Measurements from ENCODE around the gene FAM193A. TPM values are rescaled to one million over a fixed set of nuclear protein-coding genes. Genes with fewer than 3 reads are reported as not detected.
"Not testable (repeated sequence)": the region's sequence is repeated elsewhere in the genome, so short reads cannot be mapped to it uniquely, and the experiment has no call there.

FAM193A gene
- total RNA-seq, 1 experiment from 2014 or later: 13.3 TPM

DNA sequence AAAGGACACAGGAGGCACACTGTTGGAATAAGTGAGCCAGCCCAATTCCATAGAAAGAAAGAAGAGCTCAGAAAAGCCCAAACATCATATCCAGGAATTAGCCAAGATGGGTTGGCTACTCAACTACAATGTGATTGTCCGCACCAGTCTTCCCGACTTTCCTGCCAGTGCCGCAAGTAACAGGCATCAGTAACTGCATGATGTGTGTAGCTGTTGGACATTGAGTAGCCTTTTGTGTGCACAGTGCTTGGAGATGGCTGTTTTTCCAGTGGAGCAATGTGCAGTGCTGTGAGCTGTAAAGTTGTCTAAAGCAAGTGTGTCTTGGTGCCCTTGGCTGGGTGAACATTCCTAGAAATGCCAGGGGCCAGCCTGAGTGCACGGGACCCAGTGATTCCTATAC is 29.2 kb upstream of the FAM193A start:
- Histone ChIP-seq H3K36me3 (replicated peaks; ENCODE audit: control insufficient read depth, insufficient read depth, low read length) (peaks cover 34% of the 10 kb centered on the region), H3K4me3 (ENCODE audit: insufficient read depth, low read depth, low read length) (no peak overlapping the region), H3K27me3 (ENCODE audit: control insufficient read depth, insufficient read depth, low read length) (no peaks in the 10 kb centered on the region)
- no peak for DNase-seq

DNA sequence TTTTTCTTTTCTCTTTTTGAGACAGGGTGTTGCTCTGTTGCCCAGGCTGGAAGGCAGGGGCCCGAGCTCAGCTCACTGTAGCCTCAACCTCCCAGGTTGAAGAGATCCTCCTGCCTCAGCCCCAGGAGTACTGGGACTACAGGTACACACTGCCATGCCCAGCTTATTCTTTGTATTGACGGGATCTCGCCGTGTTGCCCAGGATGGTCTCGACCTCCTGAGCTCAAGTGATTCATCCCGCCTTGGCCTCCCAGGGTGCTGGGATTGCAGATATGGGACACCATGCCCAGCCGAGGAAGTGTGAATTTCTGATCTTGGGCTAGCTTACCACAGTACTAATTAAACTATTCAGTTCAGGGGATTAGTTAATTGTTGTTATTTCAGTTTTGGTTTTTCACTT is 28.6 kb upstream of the FAM193A start:
- H3K27me3 ChIP-seq (ENCODE audit: control insufficient read depth, insufficient read depth, low read length): no peaks in the 10 kb centered on the region
- no peak overlapping the region for H3K4me3 ChIP-seq (ENCODE audit: insufficient read depth, low read depth, low read length)
- no peak for DNase-seq
- peaks cover 38% of the 10 kb centered on the region for H3K36me3 ChIP-seq (replicated peaks; ENCODE audit: control insufficient read depth, insufficient read depth, low read length)

DNA sequence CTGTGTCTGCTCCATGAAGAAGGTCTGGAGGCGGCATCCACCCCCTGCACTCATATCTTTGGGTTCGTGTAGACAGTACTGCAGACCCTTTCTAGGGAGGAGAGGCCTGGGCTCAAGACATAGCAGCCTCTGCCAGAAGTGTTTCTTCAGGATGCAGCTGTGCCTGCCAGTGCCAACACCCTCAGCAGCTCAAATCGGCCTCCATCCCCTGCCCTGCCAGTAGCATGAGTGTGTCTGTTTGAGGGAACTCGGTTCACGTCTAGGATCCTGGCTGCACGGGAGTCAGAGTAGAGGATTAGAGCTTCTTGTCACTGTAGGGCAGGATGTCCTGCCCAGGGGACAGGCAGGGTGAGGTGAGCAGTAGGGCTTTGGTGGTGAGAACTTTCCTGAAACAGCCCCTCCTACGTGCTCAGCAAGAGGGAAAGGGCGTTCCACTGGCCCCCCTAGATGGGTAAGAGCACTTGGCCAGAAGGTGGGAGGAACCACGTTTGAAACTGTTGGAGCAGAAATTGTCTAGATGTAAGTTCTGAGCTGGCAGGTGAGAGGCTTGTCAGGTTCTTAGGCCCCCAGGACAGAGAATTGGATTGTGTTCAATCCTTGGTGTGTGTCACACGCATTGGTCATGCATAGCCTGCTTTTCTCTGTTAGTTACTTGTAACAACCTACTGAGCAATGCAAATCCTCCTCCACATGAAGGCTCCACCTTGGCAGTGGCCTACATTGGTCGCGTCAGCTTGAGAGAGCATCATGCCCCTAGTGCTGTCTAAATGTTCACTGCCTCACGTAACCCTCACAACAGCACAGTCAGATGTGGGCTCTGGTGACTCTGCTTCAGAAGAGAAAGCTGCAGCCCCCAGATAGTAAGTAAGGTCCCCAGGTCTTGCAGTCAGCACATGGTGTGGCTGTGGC is 25.8 kb upstream of the FAM193A start:
- H3K36me3 ChIP-seq (replicated peaks; ENCODE audit: control insufficient read depth, insufficient read depth, low read length): peaks cover 48% of the 10 kb centered on the region
- no peak for DNase-seq
- H3K4me3 ChIP-seq (ENCODE audit: insufficient read depth, low read depth, low read length): no peak overlapping the region
- H3K27me3 ChIP-seq (ENCODE audit: control insufficient read depth, insufficient read depth, low read length): no peaks in the 10 kb centered on the region

DNA sequence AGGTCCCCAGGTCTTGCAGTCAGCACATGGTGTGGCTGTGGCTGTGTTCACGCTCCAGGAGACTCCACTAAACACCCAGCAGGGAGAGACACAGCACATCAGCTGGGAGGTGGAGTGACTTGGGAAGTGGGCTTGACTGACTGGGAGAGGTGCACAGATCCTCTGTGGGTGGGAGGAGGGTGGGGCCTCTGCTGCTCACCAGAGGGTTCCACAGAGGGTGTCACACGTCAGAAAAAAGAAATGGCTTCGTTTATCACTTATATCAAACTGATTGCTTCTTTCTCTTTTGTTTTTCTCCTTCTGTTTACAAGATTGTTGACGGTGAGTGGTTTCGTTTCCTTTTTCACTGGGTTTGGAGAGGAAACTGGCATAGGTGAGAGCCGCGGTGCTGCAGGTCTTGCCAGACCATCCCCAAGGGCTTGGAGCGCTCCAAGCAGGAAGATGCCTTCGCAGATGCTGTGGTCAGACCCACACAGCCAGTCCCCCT is 24.8 kb upstream of the FAM193A start:
- H3K4me3 ChIP-seq (ENCODE audit: insufficient read depth, low read depth, low read length): no peak overlapping the region
- DNase-seq: no peak
- peaks cover 46% of the 10 kb centered on the region for H3K36me3 ChIP-seq (replicated peaks; ENCODE audit: control insufficient read depth, insufficient read depth, low read length)
- no peaks in the 10 kb centered on the region for H3K27me3 ChIP-seq (ENCODE audit: control insufficient read depth, insufficient read depth, low read length)

DNA sequence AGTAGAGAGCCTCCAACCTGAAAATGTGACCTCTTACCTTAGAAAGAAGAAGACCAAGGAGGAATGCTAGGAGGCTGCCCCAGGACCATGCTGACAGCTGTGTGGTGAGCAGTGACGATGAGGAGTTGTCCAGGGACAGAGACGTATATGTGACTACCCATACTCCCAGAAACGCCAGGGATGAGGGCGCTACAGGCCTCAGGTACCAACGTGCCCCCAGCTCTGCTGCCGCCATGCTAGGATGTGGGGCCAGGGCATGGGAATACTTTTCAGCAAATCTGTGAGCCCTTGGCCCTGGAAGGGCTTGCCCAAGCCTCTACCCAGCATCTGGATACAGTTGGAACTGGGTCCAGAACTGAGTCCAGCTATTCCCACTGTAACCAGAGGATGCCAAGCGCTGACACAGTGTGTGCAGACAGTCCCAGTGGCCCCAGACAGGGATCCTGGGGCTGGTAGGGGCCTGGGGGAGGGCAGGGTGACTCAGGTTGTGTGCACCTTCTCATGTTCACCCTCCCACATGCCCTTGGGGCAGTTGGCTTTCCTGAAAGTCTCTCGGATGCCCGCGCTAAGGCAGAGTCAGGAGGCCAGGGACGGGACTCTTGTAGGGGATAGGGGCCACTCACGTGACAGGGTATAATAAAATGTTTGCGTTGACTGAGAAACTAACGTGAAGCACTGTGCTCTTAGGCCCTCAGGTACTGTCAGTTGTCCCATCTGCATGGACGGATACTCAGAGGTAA is 23.9 kb upstream of the FAM193A start:
- DNase-seq: no peak
- Histone ChIP-seq H3K36me3 (replicated peaks; ENCODE audit: control insufficient read depth, insufficient read depth, low read length) (peaks cover 46% of the 10 kb centered on the region), H3K4me3 (ENCODE audit: insufficient read depth, low read depth, low read length) (no peak overlapping the region), H3K27me3 (ENCODE audit: control insufficient read depth, insufficient read depth, low read length) (no peaks in the 10 kb centered on the region)

DNA sequence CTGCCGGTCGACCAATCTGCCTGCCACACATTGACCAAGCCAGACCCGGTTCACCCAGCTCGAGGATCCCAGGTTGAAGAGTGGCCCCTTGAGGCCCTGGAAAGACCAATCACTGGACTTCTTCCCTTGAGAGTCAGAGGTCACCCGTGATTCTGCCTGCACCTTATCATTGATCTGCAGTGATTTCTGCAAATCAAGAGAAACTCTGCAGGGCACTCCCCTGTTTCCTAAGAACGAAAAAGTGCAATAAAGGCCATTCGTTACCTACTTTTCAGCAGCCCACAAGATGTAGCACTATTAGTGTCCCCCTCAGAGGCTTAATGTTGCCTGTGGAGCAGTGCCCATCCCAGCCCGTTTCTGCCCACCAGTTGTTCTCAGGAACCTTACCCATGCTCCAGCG is 22.3 kb upstream of the FAM193A start:
- not testable (repeated sequence) for DNase-seq; H3K27me3 ChIP-seq (ENCODE audit: control insufficient read depth, insufficient read depth, low read length); H3K4me3 ChIP-seq (ENCODE audit: insufficient read depth, low read depth, low read length)
- H3K36me3 ChIP-seq (replicated peaks; ENCODE audit: control insufficient read depth, insufficient read depth, low read length): peaks cover 42% of the 10 kb centered on the region

DNA sequence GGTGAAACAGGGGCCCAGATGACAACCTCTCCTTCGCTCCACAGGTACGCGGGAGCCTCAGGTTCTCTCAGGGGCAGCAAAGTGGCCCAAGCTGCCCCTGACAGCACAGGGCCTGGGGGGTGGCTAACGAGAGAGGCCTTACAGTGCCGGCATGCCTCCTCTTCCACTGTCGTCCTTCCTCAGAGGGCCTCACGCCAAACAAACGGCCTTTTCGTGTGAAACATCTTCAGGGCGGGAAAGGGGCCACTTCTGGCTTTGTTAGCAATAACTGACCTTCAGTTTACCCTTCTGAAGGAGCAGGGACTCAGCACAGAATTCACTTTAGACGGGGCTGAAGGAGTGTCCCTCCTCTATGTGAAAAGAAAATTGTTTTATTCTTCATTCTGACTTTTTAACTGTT is 21.5 kb upstream of the FAM193A start:
- H3K36me3 ChIP-seq (replicated peaks; ENCODE audit: control insufficient read depth, insufficient read depth, low read length): peaks cover 36% of the 10 kb centered on the region
- H3K27me3 ChIP-seq (ENCODE audit: control insufficient read depth, insufficient read depth, low read length); H3K4me3 ChIP-seq (ENCODE audit: insufficient read depth, low read depth, low read length); DNase-seq: not testable (repeated sequence)

DNA sequence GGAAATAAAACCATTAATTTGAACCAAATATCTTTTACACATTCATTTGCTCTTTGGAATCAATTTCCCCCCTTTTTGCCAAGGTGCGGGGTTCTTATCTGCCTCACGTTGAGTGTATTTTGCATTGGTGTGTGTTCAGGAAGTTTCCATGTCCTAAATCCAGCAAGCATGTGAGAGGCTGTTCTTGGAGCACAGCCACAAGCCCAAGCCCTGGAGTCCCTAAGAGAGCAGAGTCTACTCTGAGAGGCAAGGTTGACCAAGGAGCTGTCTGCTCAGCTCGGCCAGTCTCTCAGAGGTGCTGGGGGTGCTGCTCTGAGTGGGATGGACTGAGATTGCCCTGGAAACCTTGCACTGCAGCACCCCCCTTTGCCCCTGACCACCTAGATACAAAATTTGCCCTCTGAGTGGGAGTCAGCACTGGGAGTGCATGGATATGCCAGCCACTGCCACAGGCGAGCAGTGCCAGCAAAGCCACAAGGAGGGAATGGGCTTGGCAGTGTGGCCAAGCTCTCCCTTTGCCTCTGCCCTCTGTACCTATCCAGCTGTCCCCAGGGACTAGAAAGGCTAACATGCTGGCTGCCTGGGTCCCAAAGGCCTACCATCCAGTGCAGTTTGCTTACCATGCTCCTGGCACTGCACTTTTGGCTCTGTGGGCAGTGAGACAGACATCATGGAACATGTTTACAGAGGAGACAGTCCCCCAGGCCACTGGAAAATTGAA is 20.5 kb upstream of the FAM193A start:
- H3K36me3 ChIP-seq (replicated peaks; ENCODE audit: control insufficient read depth, insufficient read depth, low read length): peaks cover 26% of the 10 kb centered on the region
- peak; percentile 15 for DNase-seq
- no peaks in the 10 kb centered on the region for H3K27me3 ChIP-seq (ENCODE audit: control insufficient read depth, insufficient read depth, low read length)
- no peak overlapping the region for H3K4me3 ChIP-seq (ENCODE audit: insufficient read depth, low read depth, low read length)

DNA sequence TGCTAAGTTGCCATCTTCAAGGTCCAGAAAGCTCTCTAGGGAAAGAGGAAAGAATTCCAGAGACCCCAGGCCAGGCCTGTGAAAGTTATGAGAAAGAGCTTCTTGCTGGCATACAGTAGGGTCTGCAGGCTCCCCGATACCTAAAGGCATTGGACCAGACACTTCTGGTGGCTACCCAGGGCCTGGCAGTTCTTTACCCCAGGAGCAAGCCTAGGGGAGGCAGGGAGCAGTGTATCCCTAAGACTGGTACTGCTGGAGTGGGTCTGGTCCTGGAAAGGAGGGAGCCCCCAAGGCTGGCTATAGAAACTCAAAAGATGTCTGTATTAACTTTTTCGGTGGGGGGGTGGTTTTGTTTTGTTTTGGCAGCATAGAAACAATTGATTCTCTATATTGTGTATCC is 19.8 kb upstream of the FAM193A start:
- Histone ChIP-seq H3K4me3 (ENCODE audit: insufficient read depth, low read depth, low read length) (no peak overlapping the region), H3K36me3 (replicated peaks; ENCODE audit: control insufficient read depth, insufficient read depth, low read length) (peaks cover 24% of the 10 kb centered on the region), H3K27me3 (ENCODE audit: control insufficient read depth, insufficient read depth, low read length) (no peaks in the 10 kb centered on the region)
- peak; percentile 22 for DNase-seq

DNA sequence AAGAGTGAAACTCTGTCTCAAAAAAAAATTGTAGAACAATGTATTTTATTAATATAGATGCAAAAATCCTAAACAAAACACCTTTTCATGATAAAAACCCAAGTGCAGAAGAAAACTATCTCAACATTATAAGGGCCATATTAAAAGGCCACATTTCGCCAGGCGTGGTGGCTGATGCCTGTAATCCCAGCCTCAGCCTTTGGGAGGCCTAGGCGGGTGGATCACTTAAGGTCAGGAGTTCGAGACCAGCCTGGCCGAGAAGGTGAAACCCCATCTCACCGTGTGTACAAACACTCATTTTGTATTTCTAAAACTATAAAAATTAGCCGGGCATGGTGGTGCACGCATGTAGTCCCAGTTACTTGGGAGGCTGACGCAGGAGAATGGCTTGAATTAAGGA is 9.9 kb upstream of the FAM193A start:
- H3K36me3 ChIP-seq (replicated peaks; ENCODE audit: control insufficient read depth, insufficient read depth, low read length): no peaks in the 10 kb centered on the region
- H3K27me3 ChIP-seq (ENCODE audit: control insufficient read depth, insufficient read depth, low read length): no peaks in the 10 kb centered on the region
- DNase-seq: no peak
- H3K4me3 ChIP-seq (ENCODE audit: insufficient read depth, low read depth, low read length): no peak overlapping the region

DNA sequence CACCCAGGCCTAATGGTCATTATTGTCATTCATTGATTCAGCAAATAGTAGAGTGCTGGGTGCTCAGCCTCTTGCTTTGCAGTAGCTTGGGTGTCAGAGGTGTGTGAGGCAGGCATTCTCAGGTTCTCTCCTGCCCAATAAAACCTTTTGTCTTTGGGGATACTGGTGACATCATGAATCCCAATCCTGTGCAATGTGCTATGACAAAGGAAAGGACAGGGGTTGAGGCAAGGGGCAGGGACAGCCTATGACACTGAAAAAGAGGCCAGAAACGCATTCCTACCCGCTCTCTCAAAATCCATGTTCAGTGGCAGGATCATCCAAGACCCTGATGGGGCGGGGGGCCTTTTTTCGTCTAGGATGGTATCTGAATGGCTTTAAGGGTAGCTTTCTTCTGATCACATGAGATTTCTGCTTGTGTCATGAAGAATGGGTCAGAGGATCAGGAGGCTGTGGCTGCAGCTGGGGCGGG is 1.5 kb upstream of the FAM193A start:
- DNase-seq: peak; percentile 53
- Histone ChIP-seq H3K36me3 (replicated peaks; ENCODE audit: control insufficient read depth, insufficient read depth, low read length) (no peaks in the 10 kb centered on the region), H3K27me3 (ENCODE audit: control insufficient read depth, insufficient read depth, low read length) (no peaks in the 10 kb centered on the region), H3K4me3 (ENCODE audit: insufficient read depth, low read depth, low read length) (peak overlapping the region; percentile 95)

DNA sequence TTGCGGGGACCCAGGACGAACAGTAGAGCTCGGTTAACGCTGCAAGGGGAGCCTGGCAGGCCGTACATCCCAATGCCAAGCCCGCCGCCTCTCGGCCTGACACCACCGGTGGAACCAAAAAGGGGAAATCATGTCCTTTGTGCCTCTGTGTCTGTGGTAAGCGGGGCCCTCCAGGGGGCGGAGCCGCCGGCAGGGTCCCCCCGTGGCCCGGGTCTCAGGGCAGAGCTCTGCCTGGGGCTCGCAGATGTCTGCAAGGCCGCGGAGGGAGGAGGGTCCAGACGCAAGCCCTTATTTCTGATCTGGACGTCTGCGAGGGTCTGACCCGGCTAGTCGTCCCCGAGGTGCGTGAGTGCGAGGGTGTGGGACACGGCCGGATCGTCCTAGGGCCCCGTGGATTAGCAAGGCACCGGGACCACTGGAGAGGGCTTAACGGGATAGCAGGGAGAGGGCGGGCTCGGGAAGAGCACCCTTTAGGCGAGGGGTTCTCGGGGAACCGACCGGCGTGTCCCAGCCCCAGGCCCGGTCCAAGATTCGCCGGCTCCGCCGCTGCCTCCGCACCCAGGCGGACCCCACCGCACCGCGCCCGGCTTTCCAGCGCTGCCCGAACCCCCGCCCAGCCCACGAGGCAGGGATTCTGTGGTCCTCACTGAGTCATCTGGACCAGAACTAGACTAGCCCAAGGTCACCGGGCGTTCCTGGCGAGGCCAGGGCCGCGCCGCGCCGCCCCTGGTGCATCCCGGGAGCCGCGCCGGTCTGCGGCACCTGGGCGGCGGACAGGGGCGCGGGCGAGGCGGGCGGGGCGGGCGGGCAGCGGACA is 863 bp upstream of the FAM193A start:
- H3K27me3 ChIP-seq (ENCODE audit: control insufficient read depth, insufficient read depth, low read length): no peaks in the 10 kb centered on the region
- peak; percentile 87 for DNase-seq
- no peaks in the 10 kb centered on the region for H3K36me3 ChIP-seq (replicated peaks; ENCODE audit: control insufficient read depth, insufficient read depth, low read length)
- peak overlapping the region; percentile 95 for H3K4me3 ChIP-seq (ENCODE audit: insufficient read depth, low read depth, low read length)

DNA sequence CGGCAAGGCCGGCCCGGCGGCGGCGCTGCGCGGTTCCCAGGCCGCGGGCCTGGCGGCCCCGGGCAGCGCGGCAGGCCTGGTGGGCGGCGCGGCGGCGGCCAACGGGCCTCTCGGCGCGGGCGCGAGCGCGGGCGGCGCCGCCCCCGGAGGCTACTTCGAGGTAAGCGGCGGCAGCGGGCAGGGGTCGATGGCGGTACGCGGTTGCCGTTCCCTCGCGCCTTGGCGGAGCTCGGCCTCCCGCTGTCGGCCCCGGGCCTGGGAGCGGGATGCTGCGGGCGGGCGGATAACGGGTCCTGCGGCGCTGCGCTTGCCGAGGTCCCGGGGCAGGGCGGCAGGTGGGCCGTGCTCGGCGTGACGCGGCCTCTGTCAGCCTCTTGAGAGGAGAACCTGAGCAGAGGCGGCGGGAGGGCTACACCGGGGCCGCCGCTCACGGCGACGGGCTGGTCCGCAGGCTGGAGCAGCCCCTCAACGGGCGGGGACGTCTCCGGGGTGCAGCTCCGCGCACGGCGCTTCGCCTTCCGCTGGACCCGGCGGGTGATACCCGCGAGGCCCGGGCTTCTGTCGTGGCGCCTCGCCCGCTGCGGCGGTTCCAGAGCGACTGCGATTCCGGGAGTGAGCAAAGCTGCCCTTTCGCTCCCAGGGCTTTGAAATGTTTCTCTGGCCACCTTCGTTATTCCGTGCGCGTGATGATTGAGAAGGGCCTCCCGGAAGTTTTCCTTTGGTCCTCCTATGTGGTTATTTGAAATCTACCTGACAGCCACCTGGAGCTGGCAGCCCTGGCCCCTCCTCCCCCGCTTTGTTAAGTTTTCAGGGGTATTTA is 774 bp downstream of the FAM193A start:
- H3K4me3 ChIP-seq (ENCODE audit: insufficient read depth, low read depth, low read length): peak overlapping the region; percentile 91
- no peaks in the 10 kb centered on the region for H3K27me3 ChIP-seq (ENCODE audit: control insufficient read depth, insufficient read depth, low read length)
- peak; percentile 78 for DNase-seq
- H3K36me3 ChIP-seq (replicated peaks; ENCODE audit: control insufficient read depth, insufficient read depth, low read length): no peaks in the 10 kb centered on the region
